HG03039 (cell line): ENCODE results near the gene KLHL41.
"Not testable (repeated sequence)": the region's sequence is repeated elsewhere in the genome, so short reads cannot be mapped to it uniquely, and the experiment has no call there.

Source experiments
- ATAC-seq: cut with Tn5 transposase; IDR thresholded peaks from one replicate; pipeline ENCODE4 v1.9.1; 2021; ENCODE audit warnings: mild to moderate bottlenecking, moderate library complexity; ENCODE audit not compliant: unreplicated experiment

KLHL41 gene

DNA sequence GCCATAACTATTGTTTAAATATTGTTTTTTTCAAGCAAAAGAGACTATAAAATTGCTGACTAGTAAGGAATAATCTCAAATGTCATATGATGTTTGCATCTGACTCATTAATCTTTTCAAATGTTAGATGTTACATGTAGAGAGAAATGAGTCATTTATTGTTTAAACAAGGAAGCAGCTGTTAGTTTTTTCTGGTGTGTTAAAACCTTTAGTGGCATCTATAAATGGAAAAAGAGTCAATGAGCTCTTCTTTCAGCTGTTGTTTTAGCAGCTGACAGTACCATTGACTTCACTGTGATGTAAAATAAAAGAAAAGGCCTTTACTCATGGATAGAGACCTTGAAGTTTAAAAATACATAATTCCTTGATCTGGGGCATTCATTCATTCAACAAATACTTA is 1.8 kb upstream of the KLHL41 start:
- ATAC-seq = no peak

GRCh38 chr2:169509955-169510354 is 453 bp downstream of the KLHL41 start:
- ATAC-seq = no peak

DNA sequence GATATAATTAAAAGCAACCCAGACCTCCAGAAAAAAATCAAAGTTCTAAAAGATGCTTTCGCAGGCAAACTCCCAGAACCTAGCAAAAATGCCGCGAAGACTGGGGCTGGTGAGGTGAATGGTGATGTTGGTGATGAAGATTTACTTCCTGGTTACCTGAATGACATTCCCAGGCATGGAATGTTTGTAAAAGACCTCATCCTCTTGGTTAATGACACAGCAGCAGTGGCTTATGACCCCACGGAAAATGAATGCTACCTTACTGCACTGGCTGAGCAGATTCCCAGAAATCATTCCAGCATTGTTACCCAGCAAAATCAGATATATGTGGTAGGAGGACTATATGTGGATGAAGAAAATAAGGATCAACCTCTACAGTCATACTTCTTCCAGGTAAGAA is 994 bp downstream of the KLHL41 start:
- no peak for ATAC-seq

GRCh38 chr2:169511818-169512217 is 2.3 kb downstream of the KLHL41 start:
- no peak for ATAC-seq

DNA sequence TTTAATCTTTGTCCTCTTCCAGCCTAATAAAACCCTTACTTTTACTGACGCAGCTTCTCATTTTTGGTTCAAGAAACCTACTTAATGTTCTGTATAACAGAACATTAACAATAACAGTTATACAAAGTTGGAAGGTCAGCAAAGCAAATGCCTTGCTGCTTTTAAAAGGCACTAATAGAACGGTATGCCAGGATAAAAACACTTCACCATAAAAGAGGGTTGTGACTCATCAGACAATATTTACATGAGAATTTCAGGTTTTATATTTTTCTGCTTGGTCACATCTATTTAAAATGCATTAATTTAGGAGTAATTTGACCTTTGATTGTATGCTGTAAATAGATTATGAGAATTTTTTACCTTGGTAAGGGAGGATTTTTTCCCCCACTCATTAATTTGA is 3.0 kb downstream of the KLHL41 start:
- no peak for ATAC-seq

- no peak for ATAC-seq
Observed at GRCh38 chr2:169513094-169513493, 3.6 kb downstream of the KLHL41 start.

- no peak for ATAC-seq
Observed at GRCh38 chr2:169513926-169514325, 4.4 kb downstream of the KLHL41 start.

DNA sequence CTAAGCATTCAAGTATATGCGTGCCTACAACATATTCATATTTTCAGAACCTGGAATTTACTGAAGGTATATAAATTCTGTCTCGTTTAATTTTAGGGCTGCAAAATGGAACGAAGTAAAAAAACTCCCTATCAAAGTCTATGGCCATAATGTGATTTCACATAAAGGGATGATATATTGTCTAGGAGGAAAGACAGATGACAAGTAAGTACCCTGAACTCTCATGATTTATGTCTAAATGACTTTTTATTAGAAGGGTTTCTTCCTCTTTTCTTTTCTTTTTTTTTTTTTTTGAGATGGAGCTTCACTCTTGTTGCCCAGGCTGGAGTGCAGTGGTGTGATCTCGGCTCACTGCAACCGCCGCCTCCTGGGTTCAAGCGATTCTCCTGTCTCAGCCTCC is 5.3 kb downstream of the KLHL41 start:
- ATAC-seq = not testable (repeated sequence)

GRCh38 chr2:169516488-169516995 is 7.0 kb downstream of the KLHL41 start:
- ATAC-seq = not testable (repeated sequence)

GRCh38 chr2:169520896-169521295 is 11.4 kb downstream of the KLHL41 start:
- ATAC-seq = no peak

DNA sequence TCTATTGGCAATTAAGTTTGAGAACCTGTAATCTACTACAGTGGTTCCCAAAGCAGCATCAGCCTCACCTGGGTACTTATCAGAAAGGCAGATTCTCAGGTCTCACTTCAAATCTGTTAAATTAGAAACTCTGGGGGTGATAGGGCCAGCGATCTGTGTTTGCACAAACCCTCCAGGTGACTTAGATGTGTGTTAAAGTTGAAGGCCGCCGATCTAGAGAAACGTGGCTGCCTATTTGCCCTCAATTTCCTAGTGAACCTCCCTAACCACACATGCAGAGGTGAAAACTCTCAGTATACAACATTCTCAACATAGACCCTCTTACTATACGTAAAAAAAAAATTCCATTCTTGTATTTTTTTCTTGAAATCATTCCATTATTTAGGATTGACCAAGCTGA is 14.2 kb downstream of the KLHL41 start:
- no peak for ATAC-seq

DNA sequence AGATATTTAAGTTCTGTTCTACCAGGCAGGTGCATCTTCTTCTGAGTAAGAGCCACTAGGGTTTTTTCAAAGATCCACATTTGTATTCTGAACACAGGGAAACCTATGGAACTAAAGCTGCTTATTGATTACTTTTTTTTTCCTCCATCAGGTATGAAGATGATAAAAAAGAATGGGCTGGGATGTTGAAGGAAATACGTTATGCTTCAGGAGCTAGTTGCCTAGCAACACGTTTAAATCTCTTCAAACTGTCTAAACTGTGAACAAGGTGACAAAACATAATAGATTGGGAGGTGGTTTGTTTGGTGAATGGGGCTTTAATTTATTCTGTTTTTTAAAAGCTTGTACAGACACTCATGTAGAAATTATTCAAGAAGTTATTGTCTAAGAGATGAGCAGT is 15.9 kb downstream of the KLHL41 start:
- ATAC-seq = no peak

DNA sequence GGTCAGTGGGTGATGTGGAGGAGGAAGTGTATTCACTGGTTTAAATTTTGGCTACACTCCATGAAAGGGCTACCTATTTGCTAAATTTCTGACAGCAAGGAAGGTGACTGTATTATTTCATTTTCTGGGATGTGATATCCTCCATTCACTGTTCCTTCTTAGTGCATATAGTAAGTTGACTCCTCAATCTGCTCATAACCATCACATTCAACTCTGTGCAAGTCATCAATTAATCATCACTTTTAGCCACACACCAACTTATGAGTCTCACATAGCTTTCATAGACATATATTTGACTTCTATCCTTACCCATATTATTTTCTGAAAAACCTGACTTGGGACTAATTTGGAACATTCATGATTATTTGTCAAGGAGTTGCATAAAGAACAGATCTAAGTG is 16.9 kb downstream of the KLHL41 start:
- no peak for ATAC-seq

DNA sequence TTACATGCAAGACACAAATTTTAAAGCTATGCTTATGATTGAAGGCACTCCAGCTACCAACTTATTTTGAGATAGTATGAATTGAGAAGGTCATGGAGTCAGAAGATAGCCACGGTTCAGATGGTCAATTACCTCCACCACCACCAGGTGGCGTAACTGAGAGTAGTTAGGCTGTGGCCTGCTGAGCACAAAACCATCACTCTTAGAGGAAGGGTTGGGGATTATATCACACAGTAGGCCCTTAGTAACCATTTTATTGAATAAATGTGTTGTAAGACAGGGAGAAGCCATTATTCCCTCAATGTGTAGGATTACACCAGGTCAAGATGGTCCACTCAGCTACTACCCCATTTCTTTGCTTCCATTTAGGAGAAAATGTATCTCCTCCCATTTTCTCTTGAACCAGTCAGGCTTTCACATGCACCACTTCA is 18.8 kb downstream of the KLHL41 start:
- ATAC-seq = no peak

- not testable (repeated sequence) for ATAC-seq
Observed at GRCh38 chr2:169539460-169539859, 30.0 kb downstream of the KLHL41 start.

- no peak for ATAC-seq
Observed at GRCh38 chr2:169540146-169540545, 30.6 kb downstream of the KLHL41 start.

GRCh38 chr2:169542433-169542832 is 32.9 kb downstream of the KLHL41 start:
- ATAC-seq = no peak

DNA sequence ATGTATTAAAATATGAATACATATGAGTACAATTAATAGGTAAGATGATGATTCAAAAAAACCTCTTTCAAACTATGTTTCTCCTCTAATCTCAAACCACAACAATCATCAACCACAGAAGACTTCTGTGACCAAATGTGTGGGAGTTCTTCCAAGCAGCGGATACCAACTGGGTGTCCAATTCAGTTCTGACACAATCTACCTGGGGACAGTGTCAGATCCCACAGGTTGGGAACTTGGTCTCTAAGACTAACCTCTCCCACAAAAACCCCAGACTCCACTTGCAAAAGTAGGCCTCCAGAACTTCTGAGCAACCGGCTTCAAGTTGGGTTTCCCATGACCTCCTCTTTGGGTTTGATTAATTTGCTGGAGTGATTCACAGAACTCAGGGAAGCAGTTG is 37.3 kb downstream of the KLHL41 start:
- no peak for ATAC-seq

DNA sequence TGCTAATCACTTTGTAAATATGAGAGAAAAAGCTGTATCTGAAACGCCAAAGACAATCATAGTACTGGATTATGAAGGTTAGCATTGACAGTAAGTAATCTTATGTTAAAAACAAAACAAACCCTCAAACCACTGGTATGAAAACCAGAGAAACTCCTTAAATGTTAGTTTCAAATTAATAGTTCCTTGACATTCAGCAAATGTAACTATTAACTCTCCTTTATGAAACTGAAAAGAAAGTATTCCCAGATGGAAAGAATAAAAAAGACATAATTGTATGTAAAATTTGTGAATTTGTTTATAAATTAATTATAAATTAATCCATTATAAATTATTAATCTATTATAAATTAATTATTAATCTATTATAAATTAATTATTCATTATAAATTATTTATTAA is 51.9 kb downstream of the KLHL41 start:
- ATAC-seq = no peak

GRCh38 chr2:169562084-169562483 is 52.6 kb downstream of the KLHL41 start:
- not testable (repeated sequence) for ATAC-seq

DNA sequence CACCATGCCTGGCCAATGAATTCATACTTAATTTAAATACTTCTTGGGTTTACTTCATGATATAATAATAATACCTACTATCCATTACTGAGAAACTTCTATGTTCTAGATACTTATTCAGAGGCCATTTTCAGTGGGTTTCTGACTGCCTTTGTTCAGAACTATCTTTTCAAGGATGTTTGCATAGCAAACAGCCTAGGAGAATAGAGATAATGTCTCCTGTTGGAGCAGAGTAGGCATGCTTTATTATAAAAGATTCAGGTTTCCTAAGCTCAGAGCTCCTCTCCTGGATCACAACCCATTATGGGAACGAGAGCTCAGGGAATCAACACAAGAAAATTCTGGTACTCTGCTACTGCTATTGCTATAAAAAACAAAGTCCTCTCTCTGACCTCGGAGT is 53.0 kb downstream of the KLHL41 start:
- ATAC-seq = no peak

DNA sequence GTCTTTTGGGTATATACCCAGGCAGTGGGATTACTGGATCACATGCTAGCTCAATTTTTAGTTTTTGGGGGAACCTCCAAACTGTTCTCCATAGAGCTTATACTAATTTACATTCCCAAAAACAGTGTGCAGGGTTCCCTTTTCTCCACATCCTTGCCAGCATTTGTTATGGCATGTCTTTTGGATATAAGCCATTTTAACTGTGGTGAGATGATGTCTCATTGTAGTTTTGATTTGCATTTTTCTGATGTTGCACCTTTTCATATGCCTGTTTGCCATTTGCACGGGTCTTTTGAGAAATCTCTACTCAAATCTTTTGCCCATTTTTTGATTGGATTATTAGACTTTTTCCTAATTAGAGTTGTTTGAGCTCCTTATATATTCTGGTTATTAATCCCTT is 56.2 kb downstream of the KLHL41 start:
- no peak for ATAC-seq

GRCh38 chr2:169569948-169570347 is 60.4 kb downstream of the KLHL41 start:
- no peak for ATAC-seq

DNA sequence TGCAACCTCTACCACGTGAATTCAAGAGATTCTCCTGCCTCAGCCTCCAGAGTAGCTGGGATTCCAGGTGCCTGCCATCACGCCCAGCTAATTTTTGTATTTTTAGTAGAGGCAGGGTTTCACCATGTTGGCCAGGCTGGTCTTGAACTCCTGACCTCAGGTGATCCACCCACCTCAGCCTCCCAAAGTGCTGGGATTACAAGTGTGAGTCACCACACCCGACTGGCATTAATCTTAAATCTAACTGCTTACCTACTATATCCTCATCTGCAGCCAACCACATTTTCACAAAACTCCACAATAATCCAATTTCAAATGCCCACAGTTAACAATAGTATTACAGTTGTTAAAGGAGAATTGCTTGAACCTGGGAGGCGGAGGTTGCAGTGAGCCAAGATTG is 61.2 kb downstream of the KLHL41 start:
- ATAC-seq = not testable (repeated sequence)
